ENCODE measurements around the gene GLIPR1.

GLIPR1 gene

DNA sequence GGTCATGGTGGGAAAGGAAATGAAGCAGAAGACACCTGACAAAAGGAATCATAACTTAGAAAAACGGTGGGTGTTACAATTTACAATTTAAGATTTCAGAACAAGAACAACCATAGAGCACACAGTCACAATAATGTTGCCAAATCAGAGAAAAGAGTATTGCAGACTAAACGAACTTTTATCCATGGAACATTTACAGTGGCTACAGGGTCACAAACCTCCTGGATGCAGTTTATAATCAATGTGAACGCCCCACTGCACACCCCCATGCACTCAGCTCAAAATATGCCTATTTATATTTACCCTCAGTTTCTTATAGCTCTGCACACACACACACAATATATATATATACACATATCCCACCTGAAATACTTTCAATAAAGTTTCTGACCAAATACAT lies 22.9 kb downstream of the GLIPR1 start:
- TF ChIP-seq, protein P1, sequence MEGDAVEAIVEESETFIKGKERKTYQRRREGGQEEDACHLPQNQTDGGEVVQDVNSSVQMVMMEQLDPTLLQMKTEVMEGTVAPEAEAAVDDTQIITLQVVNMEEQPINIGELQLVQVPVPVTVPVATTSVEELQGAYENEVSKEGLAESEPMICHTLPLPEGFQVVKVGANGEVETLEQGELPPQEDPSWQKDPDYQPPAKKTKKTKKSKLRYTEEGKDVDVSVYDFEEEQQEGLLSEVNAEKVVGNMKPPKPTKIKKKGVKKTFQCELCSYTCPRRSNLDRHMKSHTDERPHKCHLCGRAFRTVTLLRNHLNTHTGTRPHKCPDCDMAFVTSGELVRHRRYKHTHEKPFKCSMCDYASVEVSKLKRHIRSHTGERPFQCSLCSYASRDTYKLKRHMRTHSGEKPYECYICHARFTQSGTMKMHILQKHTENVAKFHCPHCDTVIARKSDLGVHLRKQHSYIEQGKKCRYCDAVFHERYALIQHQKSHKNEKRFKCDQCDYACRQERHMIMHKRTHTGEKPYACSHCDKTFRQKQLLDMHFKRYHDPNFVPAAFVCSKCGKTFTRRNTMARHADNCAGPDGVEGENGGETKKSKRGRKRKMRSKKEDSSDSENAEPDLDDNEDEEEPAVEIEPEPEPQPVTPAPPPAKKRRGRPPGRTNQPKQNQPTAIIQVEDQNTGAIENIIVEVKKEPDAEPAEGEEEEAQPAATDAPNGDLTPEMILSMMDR (IDR thresholded peaks at IDR 0.05; ENCODE audit: low read length, missing control alignments): no peak
- no peak for DNase-seq (ENCODE audit: low read depth)
- H3K4me3 ChIP-seq (replicated peaks; ENCODE audit: low read depth, low read length): no peak overlapping the region

DNA sequence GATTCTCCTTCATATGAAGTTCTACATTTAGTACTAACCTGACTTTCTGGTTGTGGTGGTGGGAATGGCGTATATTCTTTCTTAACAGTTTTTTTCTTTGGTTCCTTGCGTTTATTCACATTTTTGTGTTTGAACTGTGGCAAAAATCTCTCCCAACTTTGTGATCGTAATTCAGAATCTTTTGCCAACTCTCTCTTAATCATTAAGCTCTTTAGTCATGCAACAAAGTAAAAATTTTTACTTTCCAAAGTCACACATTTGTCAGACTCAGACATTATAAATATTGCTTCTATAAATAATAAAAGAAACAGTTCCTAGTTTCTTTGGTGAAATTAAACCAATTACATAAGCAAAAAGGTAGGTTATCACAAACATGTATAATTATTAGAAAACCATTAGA lies 23.3 kb downstream of the GLIPR1 start:
- no peak for DNase-seq (ENCODE audit: low read depth)
- H3K4me3 ChIP-seq (replicated peaks; ENCODE audit: low read depth, low read length): no peak overlapping the region
- TF ChIP-seq, protein P1 (IDR thresholded peaks at IDR 0.05; ENCODE audit: low read length, missing control alignments): no peak

DNA sequence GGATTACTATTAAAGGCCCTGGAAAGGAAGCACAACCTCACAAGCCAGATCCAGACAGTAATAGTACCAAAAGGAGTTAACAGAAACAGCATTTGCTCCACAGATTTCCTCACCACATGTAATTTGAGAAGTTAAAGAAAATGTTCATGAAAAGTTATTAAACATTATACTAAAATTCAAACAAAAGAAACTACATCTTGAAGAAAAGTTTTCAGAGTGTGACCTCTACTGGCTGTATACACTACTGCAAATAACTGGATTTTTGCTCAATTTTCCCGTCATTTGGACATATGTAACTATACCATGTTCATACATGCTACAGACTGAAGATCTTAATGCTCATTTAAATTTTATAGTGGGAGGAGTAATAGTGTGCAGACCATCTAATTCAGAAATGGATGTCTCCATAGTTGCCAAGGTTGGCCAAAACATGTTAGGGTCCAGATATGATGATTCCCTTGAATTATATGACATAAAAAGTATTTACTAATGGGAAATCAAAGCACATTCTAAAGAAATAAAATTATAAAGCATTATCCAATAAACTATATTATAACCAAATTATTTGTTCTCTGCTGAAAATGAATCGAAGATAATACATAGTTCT lies 25.3 kb downstream of the GLIPR1 start:
- peak; percentile 68 for DNase-seq (ENCODE audit: low read depth)
- TF ChIP-seq, protein P1 (IDR thresholded peaks at IDR 0.05; ENCODE audit: low read length, missing control alignments): peak; percentile 76
- no peak overlapping the region for H3K4me3 ChIP-seq (replicated peaks; ENCODE audit: low read depth, low read length)

DNA sequence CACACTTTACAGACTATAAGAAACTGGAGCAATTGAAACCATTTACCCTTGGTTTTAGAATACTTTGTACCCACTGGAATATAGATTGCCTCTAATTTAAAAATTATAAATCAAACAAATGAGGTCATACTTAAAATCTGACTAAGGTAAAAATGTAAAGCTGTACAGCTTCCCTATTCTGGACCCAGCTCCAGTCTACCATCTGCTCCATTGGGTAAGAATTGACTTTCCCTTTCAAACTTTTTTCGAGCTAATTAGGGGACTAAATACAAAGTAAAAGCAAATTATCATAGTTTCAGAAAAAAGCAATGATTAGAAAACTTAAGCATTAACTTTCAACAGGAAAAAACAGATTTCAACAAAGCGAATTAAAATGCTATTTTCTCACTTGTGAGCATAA lies 26.5 kb downstream of the GLIPR1 start:
- no peak for DNase-seq (ENCODE audit: low read depth)
- TF ChIP-seq, protein P1 (IDR thresholded peaks at IDR 0.05; ENCODE audit: low read length, missing control alignments): no peak
- no peak overlapping the region for H3K4me3 ChIP-seq (replicated peaks; ENCODE audit: low read depth, low read length)

DNA sequence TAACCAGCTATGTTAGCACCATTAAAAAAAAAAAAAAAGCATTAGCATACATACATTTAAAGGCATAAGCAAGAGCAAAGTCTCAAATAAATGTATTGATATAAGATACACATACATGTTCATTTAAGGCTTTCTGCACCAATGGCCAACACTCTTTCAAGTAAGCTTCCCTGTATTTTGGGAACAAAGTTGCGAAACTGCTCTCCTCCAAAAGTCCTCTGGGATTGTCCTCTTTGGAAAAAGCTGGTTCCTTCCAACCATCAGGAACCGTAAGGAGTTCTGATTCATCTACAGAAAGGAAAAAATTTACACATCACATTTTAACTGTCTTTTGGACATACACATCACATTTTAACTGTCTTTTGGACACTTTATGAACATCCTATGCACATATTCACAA lies 27.6 kb downstream of the GLIPR1 start:
- no peak overlapping the region for H3K4me3 ChIP-seq (replicated peaks; ENCODE audit: low read depth, low read length)
- no peak for DNase-seq (ENCODE audit: low read depth)
- TF ChIP-seq, protein P1 (IDR thresholded peaks at IDR 0.05; ENCODE audit: low read length, missing control alignments): no peak

DNA sequence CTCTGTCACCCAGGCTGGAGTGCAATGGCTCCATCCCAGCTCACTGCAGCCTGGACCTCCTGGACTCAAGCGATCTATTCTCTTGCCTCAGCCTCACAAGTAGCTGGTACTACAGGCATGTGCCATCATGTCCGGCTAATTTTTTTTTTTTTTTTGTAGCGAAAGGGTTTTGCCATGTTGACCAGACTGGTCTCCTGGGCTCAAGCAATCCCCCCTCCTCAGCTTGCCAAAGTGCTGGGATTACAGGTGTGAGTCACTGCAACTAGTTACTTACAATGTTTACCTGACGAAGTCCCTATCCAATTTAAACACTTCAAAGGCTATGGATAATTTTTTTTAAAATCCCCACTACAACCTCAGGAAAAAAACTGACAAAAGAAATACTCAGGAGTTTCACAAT lies 29.1 kb downstream of the GLIPR1 start:
- no peak for DNase-seq (ENCODE audit: low read depth)
- H3K4me3 ChIP-seq (replicated peaks; ENCODE audit: low read depth, low read length): no peak overlapping the region
- TF ChIP-seq, protein P1 (IDR thresholded peaks at IDR 0.05; ENCODE audit: low read length, missing control alignments): no peak
